Activated CD4-positive, alpha-beta T cell treated with anti-CD3 and anti-CD28 coated beads for 36 hours (primary cell): Measurements from ENCODE around the gene WNT3. TPM values are rescaled to one million over a fixed set of nuclear protein-coding genes. Genes with fewer than 3 reads are reported as not detected.

Experiments
- ATAC-seq: fragments of 200-7000 bp; cut with Tn5 transposase; one replicate; pipeline ENCODE4 v1.10.0; 2021; ENCODE audit warnings: mild to moderate bottlenecking, moderate library complexity
- CTCF ChIA-PET: fragments of 350-600 bp; sonication (Branson Sonifier 250); formaldehyde crosslinking; loops from one replicate; lab custom pipeline; 2021; ENCODE audit warnings: antibody characterized with exemption; lab: Charles Lee
- POLR2A ChIA-PET: fragments of 350-600 bp; sonication (Branson Sonifier 250); formaldehyde crosslinking; loops from one replicate; lab custom pipeline; 2021; ENCODE audit warnings: antibody characterized with exemption, inconsistent platforms; lab: Charles Lee
- DNase-seq: peaks from one replicate; pipeline ENCODE4 v3.0.0-alpha.2; 2020
- H3K27ac Mint-ChIP-seq: one replicate; pipeline ENCODE4 v1.8.0; 2021; ENCODE audit warnings: mixed read lengths
- H3K27me3 Mint-ChIP-seq: one replicate; pipeline ENCODE4 v1.8.0; 2021; ENCODE audit warnings: mixed read lengths
- H3K36me3 Mint-ChIP-seq: one replicate; pipeline ENCODE4 v1.8.0; 2021; ENCODE audit warnings: low read depth, mixed read lengths
- H3K4me1 Mint-ChIP-seq: one replicate; pipeline ENCODE4 v1.8.0; 2021; ENCODE audit warnings: mixed read lengths
- H3K4me3 Mint-ChIP-seq: one replicate; pipeline ENCODE4 v1.8.0; 2021; ENCODE audit warnings: mild to moderate bottlenecking, moderate library complexity, mixed read lengths
- H3K9me3 Mint-ChIP-seq: one replicate; pipeline ENCODE4 v1.8.0; 2021; ENCODE audit warnings: low read depth, mixed read lengths
- intact Hi-C, 2 experiments: fragments of 100-400 bp; cut with DNase I in 1 of 2; cut with micrococcal nuclease in 1 of 2; formaldehyde crosslinking; loops; one replicate each; pipeline versions ENCODE4 v1.14.2 to v1.15.1; 2022 to 2024; cut with DNase I, micrococcal nuclease
- total RNA-seq, 2 experiments: library from RNA; stranded (reverse); gene quantifications; one replicate each; pipeline ENCODE4 v1.2.3, GENCODE V29; 2021

WNT3 gene
- total RNA-seq, 2 experiments from 2014 or later, result 0.09 to 0.12 TPM

GRCh38 chr17:46820592-46821450 is 2.3 kb upstream of the WNT3 start:
- Mint-ChIP-seq H3K4me3 (no peak overlapping the region), H3K4me1 (peaks cover 26% of the 10 kb centered on the region), H3K27ac (no peak overlapping the region), H3K36me3 (no peaks in the 10 kb centered on the region), H3K27me3 (peaks cover 59% of the 10 kb centered on the region), H3K9me3 (no peaks in the 10 kb centered on the region)
- no peak for ATAC-seq
- POLR2A ChIA-PET, result interaction anchor here (0.6 kb wide), 1 partner anchor 872 kb away, joined by 3 read pairs; no protein-coding TSS in a partner anchor
- CTCF ChIA-PET, result interaction anchor here (1.1 kb wide), 1 partner anchor 14 kb away, joined by 3 read pairs; no protein-coding TSS in a partner anchor
- DNase-seq, result no peak
- intact Hi-C loops, result loop anchor here in 1 of 2 experiments (5.0 kb wide), 1 partner anchor 49 kb away; no protein-coding TSS in a partner anchor

- DNase-seq (no peak), ATAC-seq (no peak)
- Mint-ChIP-seq H3K9me3 (no peaks in the 10 kb centered on the region), H3K4me3 (no peak overlapping the region), H3K27ac (no peak overlapping the region), H3K27me3 (peaks cover 64% of the 10 kb centered on the region), H3K4me1 (peaks cover 26% of the 10 kb centered on the region), H3K36me3 (no peaks in the 10 kb centered on the region)
- intact Hi-C loops, result loop anchor here in 1 of 2 experiments (5.0 kb wide), 1 partner anchor 48 kb away; no protein-coding TSS in a partner anchor
- ChIA-PET CTCF (interaction anchor here (0.6 kb wide), 1 partner anchor 10 kb away, joined by 3 read pairs; no protein-coding TSS in a partner anchor), POLR2A (interaction anchor here (0.6 kb wide), 1 partner anchor 871 kb away, joined by 3 read pairs; no protein-coding TSS in a partner anchor)
These were observed 1.4 kb upstream of the WNT3 start for GRCh38 chr17:46819906-46820351.

- intact Hi-C loops, result no loop called here
- no peak overlapping the region for H3K27ac Mint-ChIP-seq
- H3K27me3 Mint-ChIP-seq, result peaks cover 66% of the 10 kb centered on the region
- ATAC-seq (no peak), DNase-seq (peak; percentile 41)
- no peaks in the 10 kb centered on the region for H3K36me3 Mint-ChIP-seq
- no peaks in the 10 kb centered on the region for H3K9me3 Mint-ChIP-seq
- ChIA-PET CTCF (interaction anchor here (0.6 kb wide), 1 partner anchor 9 kb away, joined by 3 read pairs; no protein-coding TSS in a partner anchor), POLR2A (no interaction called here)
- peaks cover 26% of the 10 kb centered on the region for H3K4me1 Mint-ChIP-seq
- peak overlapping the region; percentile 61 for H3K4me3 Mint-ChIP-seq
These were observed 702 bp upstream of the WNT3 start for GRCh38 chr17:46818929-46819859.

GRCh38 chr17:46817901-46818209 is 637 bp downstream of the WNT3 start:
- Mint-ChIP-seq H3K9me3 (no peaks in the 10 kb centered on the region), H3K36me3 (no peaks in the 10 kb centered on the region), H3K4me1 (peaks cover 26% of the 10 kb centered on the region), H3K27me3 (peaks cover 73% of the 10 kb centered on the region), H3K4me3 (peak overlapping the region; percentile 61), H3K27ac (no peak overlapping the region)
- no peak for ATAC-seq
- intact Hi-C loops, result no loop called here
- no peak for DNase-seq
- CTCF ChIA-PET, result no interaction called here
- POLR2A ChIA-PET, result no interaction called here

- ChIA-PET CTCF (no interaction called here), POLR2A (no interaction called here)
- H3K36me3 Mint-ChIP-seq, result no peaks in the 10 kb centered on the region
- peaks cover 78% of the 10 kb centered on the region for H3K27me3 Mint-ChIP-seq
- H3K4me3 Mint-ChIP-seq, result no peak overlapping the region
- intact Hi-C loops, result no loop called here
- no peak for DNase-seq
- peaks cover 26% of the 10 kb centered on the region for H3K4me1 Mint-ChIP-seq
- no peak for ATAC-seq
- H3K27ac Mint-ChIP-seq, result no peak overlapping the region
- no peaks in the 10 kb centered on the region for H3K9me3 Mint-ChIP-seq
These were observed 1.2 kb downstream of the WNT3 start for GRCh38 chr17:46817151-46817900.

GRCh38 chr17:46815474-46816353 is 2.8 kb downstream of the WNT3 start:
- H3K4me3 Mint-ChIP-seq, result no peak overlapping the region
- peaks cover 26% of the 10 kb centered on the region for H3K4me1 Mint-ChIP-seq
- intact Hi-C loops, result no loop called here
- H3K9me3 Mint-ChIP-seq, result no peaks in the 10 kb centered on the region
- no peaks in the 10 kb centered on the region for H3K36me3 Mint-ChIP-seq
- ChIA-PET CTCF (no interaction called here), POLR2A (interaction anchor here (0.6 kb wide), 2 partner anchors 17 to 744 kb away, joined by 3 read pairs; no protein-coding TSS in a partner anchor)
- no peak overlapping the region for H3K27ac Mint-ChIP-seq
- ATAC-seq, result no peak
- DNase-seq, result no peak
- H3K27me3 Mint-ChIP-seq, result peaks cover 64% of the 10 kb centered on the region

GRCh38 chr17:46814446-46814845 is 4.0 kb downstream of the WNT3 start:
- Mint-ChIP-seq H3K4me3 (no peak overlapping the region), H3K4me1 (peaks cover 22% of the 10 kb centered on the region), H3K9me3 (no peaks in the 10 kb centered on the region), H3K27me3 (peaks cover 52% of the 10 kb centered on the region), H3K27ac (no peak overlapping the region), H3K36me3 (no peaks in the 10 kb centered on the region)
- POLR2A ChIA-PET, result no interaction called here
- intact Hi-C loops, result loop anchor here in 1 of 2 experiments (5.0 kb wide), 1 partner anchor 37 kb away; no protein-coding TSS in a partner anchor
- ATAC-seq, result no peak
- CTCF ChIA-PET, result interaction anchor here (0.7 to 1.3 kb wide), 3 partner anchors 8 to 28 kb away, joined by 3 to 4 read pairs (median 3); no protein-coding TSS in a partner anchor
- no peak for DNase-seq

GRCh38 chr17:46813920-46814319 is 4.6 kb downstream of the WNT3 start:
- no peaks in the 10 kb centered on the region for H3K36me3 Mint-ChIP-seq
- POLR2A ChIA-PET, result no interaction called here

GRCh38 chr17:46812624-46813318 is 5.7 kb downstream of the WNT3 start:
- Mint-ChIP-seq H3K9me3 (no peaks in the 10 kb centered on the region), H3K4me1 (peaks cover 9% of the 10 kb centered on the region), H3K27me3 (peaks cover 44% of the 10 kb centered on the region), H3K4me3 (no peak overlapping the region), H3K27ac (no peak overlapping the region), H3K36me3 (no peaks in the 10 kb centered on the region)
- ChIA-PET CTCF (interaction anchor here (1.1 to 1.3 kb wide), 2 partner anchors 10 to 22 kb away, joined by 3 to 5 read pairs; no protein-coding TSS in a partner anchor), POLR2A (no interaction called here)
- intact Hi-C loops, result loop anchor here in 1 of 2 experiments (5.0 kb wide), 1 partner anchor 35 kb away; no protein-coding TSS in a partner anchor
- ATAC-seq (no peak), DNase-seq (no peak)

More at GRCh38 chr17:46813920-46814319, 4.6 kb downstream of the WNT3 start:
- peaks cover 17% of the 10 kb centered on the region for H3K4me1 Mint-ChIP-seq
- no peak for DNase-seq
- H3K9me3 Mint-ChIP-seq, result no peaks in the 10 kb centered on the region
- intact Hi-C loops, result loop anchor here in 1 of 2 experiments (5.0 kb wide), 1 partner anchor 37 kb away; no protein-coding TSS in a partner anchor
- no peak overlapping the region for H3K27ac Mint-ChIP-seq
- CTCF ChIA-PET, result interaction anchor here (0.7 to 1.3 kb wide), 3 partner anchors 9 to 28 kb away, joined by 3 to 4 read pairs (median 3); no protein-coding TSS in a partner anchor
- no peak for ATAC-seq
- H3K4me3 Mint-ChIP-seq, result no peak overlapping the region
- H3K27me3 Mint-ChIP-seq, result peaks cover 51% of the 10 kb centered on the region
